ENCODE data around the gene ACP3. TPM values are rescaled to one million over a fixed set of nuclear protein-coding genes. Genes with fewer than 3 reads are reported as not detected.

The ACP3 gene
- not detected for total RNA-seq

GRCh38 chr3:132317229-132317948 lies at the start of gene ACP3:
TSS of gene ACP3 (plus strand) at chr3:132317407. CDS start at chr3:132317457, 50 bp downstream.
- no peak within 1 kb of the TSS for H3K27ac Mint-ChIP-seq
- no peaks in the 10 kb centered on the region for H3K36me3 Mint-ChIP-seq (ENCODE audit: low read depth)
- CTCF ChIA-PET: no interaction called here
- ATAC-seq (no peak), DNase-seq (no peak)
- H3K27me3 Mint-ChIP-seq (ENCODE audit: low read depth): peaks cover 8% of the 10 kb centered on the region
- POLR2A ChIA-PET: no interaction called here
- no peaks in the 10 kb centered on the region for H3K9me3 Mint-ChIP-seq (ENCODE audit: insufficient read depth)
- no peak within 1 kb of the TSS for H3K4me3 Mint-ChIP-seq
- peaks cover 4% of the 10 kb centered on the region for H3K4me1 Mint-ChIP-seq (ENCODE audit: low read depth)

DNA sequence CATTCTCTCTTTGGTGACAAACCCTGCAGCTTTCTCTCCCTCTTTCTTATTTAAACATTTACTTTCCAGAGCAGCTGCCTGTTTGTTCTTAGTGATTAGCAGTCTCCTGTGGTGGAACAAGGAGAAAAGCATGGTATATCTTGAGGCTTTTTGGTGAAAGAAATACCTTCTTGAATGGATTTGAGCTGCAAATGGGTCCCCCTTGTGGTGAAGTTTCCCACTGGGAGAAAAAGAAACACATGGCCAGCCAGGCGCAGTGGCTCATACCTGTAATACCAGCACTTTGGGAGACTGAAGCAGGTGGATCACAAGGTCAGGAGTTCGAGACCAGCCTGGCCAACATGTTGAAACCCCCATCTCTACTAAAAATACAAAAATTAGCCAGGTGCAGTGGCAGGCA lies 48.3 kb upstream of the ACP3 start:
- Mint-ChIP-seq H3K4me3 (no peak overlapping the region), H3K36me3 (ENCODE audit: low read depth) (no peaks in the 10 kb centered on the region), H3K27me3 (ENCODE audit: low read depth) (peaks cover 2% of the 10 kb centered on the region), H3K9me3 (ENCODE audit: insufficient read depth) (no peaks in the 10 kb centered on the region), H3K27ac (no peak overlapping the region), H3K4me1 (ENCODE audit: low read depth) (no peaks in the 10 kb centered on the region)
- ChIA-PET POLR2A (no interaction called here), CTCF (interaction anchor here (0.8 kb wide), 1 partner anchor 19 kb away, joined by 3 read pairs; no protein-coding TSS in a partner anchor)
- DNase-seq (no peak), ATAC-seq (no peak)

DNA sequence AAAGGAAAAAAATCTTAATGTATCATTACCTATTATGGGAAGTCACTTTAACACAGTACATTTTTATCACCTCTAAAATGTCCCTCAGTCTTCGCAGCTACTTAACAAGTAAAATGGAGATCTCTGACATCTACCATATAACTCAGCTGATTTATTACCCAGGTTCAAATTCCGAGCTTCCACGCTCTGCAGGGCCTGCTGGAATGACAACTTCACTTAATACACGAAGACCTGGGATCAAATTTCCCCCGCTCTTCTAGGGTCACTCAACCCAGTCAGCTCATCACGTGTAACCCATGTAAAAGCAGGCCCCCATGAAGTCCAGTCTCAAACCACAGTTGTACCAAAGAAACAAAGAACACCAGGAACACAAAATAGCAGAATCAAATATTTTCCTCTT lies 44.2 kb upstream of the ACP3 start:
- DNase-seq (no peak), ATAC-seq (no peak)
- Mint-ChIP-seq H3K9me3 (ENCODE audit: insufficient read depth) (peaks cover under 1% of the 10 kb centered on the region), H3K27ac (no peak overlapping the region), H3K4me1 (ENCODE audit: low read depth) (no peaks in the 10 kb centered on the region), H3K27me3 (ENCODE audit: low read depth) (no peaks in the 10 kb centered on the region), H3K4me3 (no peak overlapping the region), H3K36me3 (ENCODE audit: low read depth) (no peaks in the 10 kb centered on the region)
- POLR2A ChIA-PET: interaction anchor here (0.7 kb wide), 1 partner anchor 37 kb away, joined by 3 read pairs; no protein-coding TSS in a partner anchor
- CTCF ChIA-PET: no interaction called here

- Mint-ChIP-seq H3K9me3 (ENCODE audit: insufficient read depth) (peaks cover 3% of the 10 kb centered on the region), H3K27me3 (ENCODE audit: low read depth) (no peaks in the 10 kb centered on the region), H3K4me3 (no peak overlapping the region), H3K27ac (no peak overlapping the region), H3K36me3 (ENCODE audit: low read depth) (no peaks in the 10 kb centered on the region), H3K4me1 (ENCODE audit: low read depth) (no peaks in the 10 kb centered on the region)
- ChIA-PET POLR2A (no interaction called here), CTCF (no interaction called here)
- no peak for DNase-seq
- no peak for ATAC-seq
Measured at GRCh38 chr3:132276228-132276906, 40.8 kb upstream of the ACP3 start.

DNA sequence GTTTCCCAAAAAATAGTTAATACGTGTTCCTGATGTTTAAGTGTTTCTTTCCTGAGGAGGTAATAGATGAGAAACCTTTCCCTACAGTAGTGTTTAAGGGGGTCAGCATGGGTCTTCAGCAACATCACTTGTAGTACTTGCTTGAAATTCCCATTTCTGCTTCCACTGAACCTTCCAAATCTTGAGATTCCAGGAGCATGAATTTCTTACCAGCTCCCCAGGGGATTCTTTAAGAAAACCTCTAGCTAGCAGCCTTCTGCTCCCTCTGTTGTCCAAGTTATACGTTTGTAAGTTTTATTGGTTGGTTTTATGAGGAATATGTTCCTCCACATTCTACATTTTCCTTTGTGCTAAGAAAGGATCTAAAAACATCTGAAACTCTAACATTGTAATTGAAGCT lies 38.2 kb upstream of the ACP3 start:
- DNase-seq: no peak
- Mint-ChIP-seq H3K4me1 (ENCODE audit: low read depth) (no peaks in the 10 kb centered on the region), H3K36me3 (ENCODE audit: low read depth) (no peaks in the 10 kb centered on the region), H3K9me3 (ENCODE audit: insufficient read depth) (peaks cover 3% of the 10 kb centered on the region), H3K4me3 (no peak overlapping the region), H3K27me3 (ENCODE audit: low read depth) (peaks cover 4% of the 10 kb centered on the region), H3K27ac (no peak overlapping the region)
- CTCF ChIA-PET: no interaction called here
- ATAC-seq: no peak
- POLR2A ChIA-PET: no interaction called here

DNA sequence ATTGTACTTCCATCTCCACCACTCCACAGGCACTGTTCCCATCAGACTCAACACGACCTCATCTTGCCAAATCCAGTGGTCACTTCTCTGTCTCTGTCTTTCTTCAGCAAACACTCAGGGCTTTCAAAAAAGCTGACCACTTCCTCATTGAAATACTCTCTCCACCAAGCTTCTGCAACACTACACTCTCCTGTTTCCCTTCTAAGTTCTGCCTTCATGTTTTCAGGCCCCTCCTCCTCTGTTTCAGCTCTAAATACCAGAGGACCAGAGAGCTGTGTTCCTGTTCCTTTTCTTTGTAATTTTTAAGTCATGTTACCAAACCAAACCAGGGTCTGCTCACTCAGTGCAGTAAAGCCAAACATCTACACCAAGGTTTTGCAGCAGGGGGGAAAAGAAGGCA lies 33.8 kb upstream of the ACP3 start:
- no peak overlapping the region for H3K27ac Mint-ChIP-seq
- CTCF ChIA-PET: no interaction called here
- no peaks in the 10 kb centered on the region for H3K36me3 Mint-ChIP-seq (ENCODE audit: low read depth)
- ATAC-seq (no peak), DNase-seq (no peak)
- H3K27me3 Mint-ChIP-seq (ENCODE audit: low read depth): peaks cover 4% of the 10 kb centered on the region
- H3K9me3 Mint-ChIP-seq (ENCODE audit: insufficient read depth): no peaks in the 10 kb centered on the region
- H3K4me3 Mint-ChIP-seq: no peak overlapping the region
- no peaks in the 10 kb centered on the region for H3K4me1 Mint-ChIP-seq (ENCODE audit: low read depth)
- POLR2A ChIA-PET: interaction anchor here (0.6 kb wide), 1 partner anchor 53 kb away, joined by 3 read pairs; no protein-coding TSS in a partner anchor

DNA sequence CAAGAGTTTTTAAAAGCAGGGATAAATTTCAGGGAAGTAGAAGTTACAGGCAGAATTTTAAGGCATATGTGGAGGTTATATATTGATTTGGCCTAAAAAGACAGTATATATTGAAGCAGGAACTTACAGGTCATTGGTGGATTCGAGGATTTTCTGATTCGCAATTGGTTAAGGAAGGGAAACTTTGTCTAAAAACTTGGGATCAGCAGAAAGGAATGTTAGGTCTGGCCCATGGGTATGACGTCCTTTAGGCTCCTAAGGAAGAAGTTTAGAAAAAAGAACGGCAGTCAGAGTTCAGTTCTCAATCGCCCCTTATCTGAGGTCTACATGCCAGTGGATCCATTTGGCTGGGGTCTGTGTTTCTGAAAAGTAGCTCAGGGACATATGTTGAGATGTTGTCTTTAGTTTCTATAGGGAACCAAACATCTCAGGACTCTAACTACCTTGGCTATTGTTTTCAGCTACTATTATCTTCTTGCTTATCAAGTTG lies 33.2 kb upstream of the ACP3 start:
- no peak for DNase-seq
- no peak for ATAC-seq
- POLR2A ChIA-PET: no interaction called here
- no peaks in the 10 kb centered on the region for H3K9me3 Mint-ChIP-seq (ENCODE audit: insufficient read depth)
- CTCF ChIA-PET: no interaction called here
- no peak overlapping the region for H3K4me3 Mint-ChIP-seq
- H3K27me3 Mint-ChIP-seq (ENCODE audit: low read depth): peaks cover 4% of the 10 kb centered on the region
- H3K27ac Mint-ChIP-seq: no peak overlapping the region
- H3K4me1 Mint-ChIP-seq (ENCODE audit: low read depth): no peaks in the 10 kb centered on the region
- no peaks in the 10 kb centered on the region for H3K36me3 Mint-ChIP-seq (ENCODE audit: low read depth)

DNA sequence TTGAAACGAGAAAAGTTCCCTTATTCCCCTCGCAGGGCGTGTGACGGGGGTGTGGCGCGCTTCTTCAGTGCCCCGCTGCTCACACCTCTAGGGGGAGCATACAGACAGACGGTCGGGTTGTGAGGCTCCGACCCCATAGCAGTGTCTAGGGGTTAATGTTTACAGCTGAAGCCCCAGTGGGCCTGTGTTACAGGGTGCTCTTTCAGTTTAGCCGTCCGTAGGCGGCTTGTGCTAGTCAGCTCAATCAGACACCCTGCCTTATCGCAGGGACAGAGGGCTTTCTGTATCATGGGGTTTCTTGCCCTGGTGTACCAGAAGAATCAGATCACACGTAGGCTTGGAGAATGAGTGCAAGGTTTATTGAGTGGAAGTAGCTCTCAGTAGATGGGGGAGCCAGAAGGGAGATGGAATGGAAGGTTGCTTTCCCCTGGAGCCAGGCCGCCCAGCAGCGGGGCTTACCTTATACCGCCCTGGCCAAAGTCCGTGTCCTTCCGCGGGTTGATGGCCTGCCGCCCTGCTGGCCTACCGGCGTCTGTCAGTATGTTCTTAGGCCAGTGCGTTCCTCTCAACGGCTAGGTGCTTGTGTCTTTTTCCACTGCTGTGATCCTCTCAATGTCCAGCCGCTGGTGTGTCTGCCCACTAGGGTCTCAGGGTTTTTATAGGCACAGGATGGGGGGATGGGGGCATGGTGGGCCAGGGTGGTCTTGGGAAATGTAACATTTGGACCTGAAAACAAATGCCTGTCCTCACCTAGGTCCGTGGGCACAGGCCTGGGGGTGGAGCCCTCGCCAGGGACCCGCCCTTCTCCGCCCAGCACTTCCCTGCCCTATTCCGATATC lies 32.2 kb upstream of the ACP3 start:
- Mint-ChIP-seq H3K36me3 (ENCODE audit: low read depth) (no peaks in the 10 kb centered on the region), H3K4me3 (no peak overlapping the region), H3K27me3 (ENCODE audit: low read depth) (peaks cover 4% of the 10 kb centered on the region), H3K27ac (no peak overlapping the region), H3K9me3 (ENCODE audit: insufficient read depth) (no peaks in the 10 kb centered on the region), H3K4me1 (ENCODE audit: low read depth) (no peaks in the 10 kb centered on the region)
- ChIA-PET CTCF (no interaction called here), POLR2A (no interaction called here)
- no peak for ATAC-seq
- no peak for DNase-seq

- Mint-ChIP-seq H3K27me3 (ENCODE audit: low read depth) (peaks cover 4% of the 10 kb centered on the region), H3K4me1 (ENCODE audit: low read depth) (no peaks in the 10 kb centered on the region), H3K27ac (no peak overlapping the region), H3K36me3 (ENCODE audit: low read depth) (no peaks in the 10 kb centered on the region), H3K9me3 (ENCODE audit: insufficient read depth) (no peaks in the 10 kb centered on the region), H3K4me3 (no peak overlapping the region)
- DNase-seq: no peak
- CTCF ChIA-PET: no interaction called here
- POLR2A ChIA-PET: no interaction called here
- ATAC-seq: no peak
Measured at GRCh38 chr3:132285620-132285945, 31.6 kb upstream of the ACP3 start.

DNA sequence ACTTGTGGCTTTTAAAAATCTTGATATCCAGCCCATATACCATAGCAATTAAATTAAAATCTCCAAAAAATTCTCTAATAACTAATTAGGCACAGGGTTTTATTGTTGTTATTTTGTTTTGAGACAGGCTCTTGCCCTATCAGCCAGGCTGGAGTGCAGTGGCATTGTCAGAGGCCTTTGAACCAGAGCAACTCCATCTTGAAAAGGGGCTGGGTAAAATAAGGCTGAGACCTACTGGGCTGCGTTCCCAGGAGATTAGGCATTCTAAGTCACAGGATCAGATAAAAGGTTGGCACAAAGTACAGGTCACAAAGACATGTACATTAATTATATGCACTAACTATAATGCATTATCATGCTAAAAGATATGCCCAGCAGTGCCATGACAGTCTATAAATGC lies 31.2 kb upstream of the ACP3 start:
- H3K4me1 Mint-ChIP-seq (ENCODE audit: low read depth): no peaks in the 10 kb centered on the region
- POLR2A ChIA-PET: no interaction called here

DNA sequence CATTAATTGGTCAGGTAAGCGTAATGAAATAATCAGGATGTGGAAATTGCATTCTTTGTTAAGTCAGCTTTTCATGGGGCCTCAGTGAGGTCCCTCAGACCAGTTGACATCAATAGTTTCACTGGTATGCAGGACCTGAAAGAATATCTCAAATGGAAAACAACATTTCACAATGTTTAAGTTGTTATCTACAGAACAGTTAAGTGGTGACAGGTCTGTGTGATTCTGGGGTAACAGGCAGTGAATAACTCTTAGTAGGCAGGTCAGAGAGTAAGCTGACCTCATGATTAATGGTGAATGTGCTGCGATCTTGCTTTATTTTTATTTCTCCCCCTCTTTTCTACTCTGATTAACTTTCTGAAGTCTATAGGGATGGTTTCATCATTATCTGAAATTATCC lies 28.9 kb upstream of the ACP3 start:
- H3K4me3 Mint-ChIP-seq: no peak overlapping the region
- H3K36me3 Mint-ChIP-seq (ENCODE audit: low read depth): no peaks in the 10 kb centered on the region
- DNase-seq (no peak), ATAC-seq (no peak)
- no peak overlapping the region for H3K27ac Mint-ChIP-seq
- ChIA-PET CTCF (no interaction called here), POLR2A (no interaction called here)
- H3K4me1 Mint-ChIP-seq (ENCODE audit: low read depth): no peaks in the 10 kb centered on the region
- H3K27me3 Mint-ChIP-seq (ENCODE audit: low read depth): peaks cover 3% of the 10 kb centered on the region
- no peaks in the 10 kb centered on the region for H3K9me3 Mint-ChIP-seq (ENCODE audit: insufficient read depth)

More for the DNA sequence above, 31.2 kb upstream of the ACP3 start:
- no peak for DNase-seq
- no peak for ATAC-seq
- CTCF ChIA-PET: no interaction called here
- H3K4me3 Mint-ChIP-seq: no peak overlapping the region
- H3K9me3 Mint-ChIP-seq (ENCODE audit: insufficient read depth): no peaks in the 10 kb centered on the region
- peaks cover 4% of the 10 kb centered on the region for H3K27me3 Mint-ChIP-seq (ENCODE audit: low read depth)
- H3K36me3 Mint-ChIP-seq (ENCODE audit: low read depth): no peaks in the 10 kb centered on the region
- H3K27ac Mint-ChIP-seq: no peak overlapping the region

GRCh38 chr3:132289316-132289715 lies 27.9 kb upstream of the ACP3 start:
- H3K4me3 Mint-ChIP-seq: no peak overlapping the region
- no peak overlapping the region for H3K27ac Mint-ChIP-seq
- DNase-seq: no peak
- H3K9me3 Mint-ChIP-seq (ENCODE audit: insufficient read depth): no peaks in the 10 kb centered on the region
- no peak for ATAC-seq
- H3K27me3 Mint-ChIP-seq (ENCODE audit: low read depth): peaks cover 2% of the 10 kb centered on the region
- H3K4me1 Mint-ChIP-seq (ENCODE audit: low read depth): no peaks in the 10 kb centered on the region
- ChIA-PET CTCF (no interaction called here), POLR2A (no interaction called here)
- H3K36me3 Mint-ChIP-seq (ENCODE audit: low read depth): no peaks in the 10 kb centered on the region
